ENCODE data around the gene TATDN2. TPM values are rescaled to one million over a fixed set of nuclear protein-coding genes. Genes with fewer than 3 reads are reported as not detected.

Gene TATDN2
- total and polyA plus RNA-seq, 2 donors (not counting 3 experiments of a cell fraction or from before 2014, with no cell fraction given): 10.7 to 26.8 TPM

GRCh38 chr3:10305331-10305902, 57.2 kb downstream of the TATDN2 start:
- Histone ChIP-seq H2AFZ (ENCODE audit: low read depth, low read length) (no peak overlapping the region), H4K20me1 (replicated peaks; ENCODE audit: control insufficient read depth, extremely low read depth, insufficient read depth, low read length) (no peaks in the 10 kb centered on the region), H3K36me3 (ENCODE audit: control insufficient read depth in 2 of 2, extremely low read depth in 1 of 2, insufficient read depth in 2 of 2, low read length in 2 of 2) (peaks cover 43 to 50% of the 10 kb centered on the region in 2 experiments), H3K9me1 (replicated peaks; ENCODE audit: control insufficient read depth, extremely low read depth, insufficient read depth, low read length) (no peaks in the 10 kb centered on the region), H3K4me1 (ENCODE audit: control insufficient read depth, extremely low read depth, insufficient read depth, low read length) (peaks cover 18% of the 10 kb centered on the region), H3K9me3 (replicated peaks; ENCODE audit: control insufficient read depth, insufficient read depth, low read length) (no peaks in the 10 kb centered on the region), H3K9ac (replicated peaks; ENCODE audit: extremely low read depth, insufficient read depth, low read length) (no peak overlapping the region), H3K27me3 (ENCODE audit: control insufficient read depth in 2 of 2, insufficient read depth in 2 of 2, low read length in 2 of 2) (no peaks in the 10 kb centered on the region), H3K79me2 (ENCODE audit: control insufficient read depth, insufficient read depth, low read length) (no peaks in the 10 kb centered on the region), H3K27ac (ENCODE audit: insufficient read depth, low read depth, low read length) (no peak overlapping the region), H3K4me3 (replicated peaks in 1 of 3; ENCODE audit: insufficient read depth in 1 of 3, low read depth in 1 of 3, low read length in 3 of 3) (no peak overlapping the region), H3K4me2 (ENCODE audit: insufficient read depth, low read length) (no peak overlapping the region)
- DNase-seq (ENCODE audit: low read depth, low spot score): no peak
- intact Hi-C loops (cut with micrococcal nuclease) (no loop called here), dilution Hi-C loops (cut with MboI; ENCODE audit: extremely low pct_ligation_motif_present, low sequenced_read_pairs) (no loop called here)
- BruUV-seq (replicated peaks): no TSS peak
- TF ChIP-seq FOS (IDR thresholded peaks at IDR 0.05; ENCODE audit: borderline replicate concordance, insufficient read depth, low read length) (no peak), POLR2A (IDR thresholded peaks at IDR 0.05; ENCODE audit: low read depth, low read length) (peak; percentile 13), MYC (IDR thresholded peaks at IDR 0.05; ENCODE audit: low read depth, low read length) (no peak), EZH2 (IDR thresholded peaks at IDR 0.05; ENCODE audit: borderline replicate concordance, low read depth, low read length, severe bottlenecking) (no peak)
- FAIRE-seq: no peak
- ChIA-PET POLR2A (interaction anchor here (1.0 kb wide), 1 partner anchor 10 kb away, joined by 5 read pairs; no protein-coding TSS in a partner anchor), CTCF (interaction anchor here (0.9 to 1.2 kb wide), 2 partner anchors 42 to 190 kb away, joined by 3 to 5 read pairs; no protein-coding TSS in a partner anchor)

DNA sequence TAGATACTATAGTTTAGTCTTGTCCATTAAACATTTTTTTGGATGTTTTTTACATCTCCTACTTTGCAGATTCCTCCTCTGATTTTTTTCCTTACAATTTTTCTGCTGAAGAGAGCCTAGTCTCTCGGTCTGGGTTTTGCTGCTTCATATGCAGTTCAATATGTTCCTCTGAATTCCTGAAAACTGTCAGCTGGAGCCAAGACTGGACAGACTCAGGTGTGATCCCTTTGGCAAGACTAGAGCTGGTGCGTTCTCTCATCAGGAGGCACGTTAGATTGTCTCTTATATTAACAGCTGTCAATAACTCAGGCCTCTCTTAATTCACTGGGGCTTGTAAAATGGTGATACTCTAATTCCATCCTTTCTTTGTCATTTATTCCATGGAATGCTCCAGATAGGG, 57.9 kb downstream of the TATDN2 start:
- no peaks in the 10 kb centered on the region for H3K27me3 ChIP-seq (ENCODE audit: control insufficient read depth in 2 of 2, insufficient read depth in 2 of 2, low read length in 2 of 2)
- DNase-seq (ENCODE audit: low read depth, low spot score) (no peak), FAIRE-seq (no peak)
- H3K79me2 ChIP-seq (ENCODE audit: control insufficient read depth, insufficient read depth, low read length): no peaks in the 10 kb centered on the region
- CTCF ChIA-PET: interaction anchor here (1.2 kb wide), 1 partner anchor 191 kb away, joined by 3 read pairs; no protein-coding TSS in a partner anchor
- dilution Hi-C loops (cut with MboI; ENCODE audit: extremely low pct_ligation_motif_present, low sequenced_read_pairs): no loop called here
- no peaks in the 10 kb centered on the region for H3K9me3 ChIP-seq (replicated peaks; ENCODE audit: control insufficient read depth, insufficient read depth, low read length)
- H3K27ac ChIP-seq (ENCODE audit: insufficient read depth, low read depth, low read length): no peak overlapping the region
- intact Hi-C loops (cut with micrococcal nuclease): no loop called here
- no peaks in the 10 kb centered on the region for H4K20me1 ChIP-seq (replicated peaks; ENCODE audit: control insufficient read depth, extremely low read depth, insufficient read depth, low read length)
- peaks cover 42 to 44% of the 10 kb centered on the region in 2 experiments for H3K36me3 ChIP-seq (ENCODE audit: control insufficient read depth in 2 of 2, extremely low read depth in 1 of 2, insufficient read depth in 2 of 2, low read length in 2 of 2)
- TF ChIP-seq MYC (IDR thresholded peaks at IDR 0.05; ENCODE audit: low read depth, low read length): no peak
- TF ChIP-seq, protein P1, sequence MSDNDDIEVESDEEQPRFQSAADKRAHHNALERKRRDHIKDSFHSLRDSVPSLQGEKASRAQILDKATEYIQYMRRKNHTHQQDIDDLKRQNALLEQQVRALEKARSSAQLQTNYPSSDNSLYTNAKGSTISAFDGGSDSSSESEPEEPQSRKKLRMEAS (IDR thresholded peaks at IDR 0.05; ENCODE audit: insufficient read depth, insufficient read length): no peak
- no peak for TF ChIP-seq FOS (IDR thresholded peaks at IDR 0.05; ENCODE audit: borderline replicate concordance, insufficient read depth, low read length)
- TF ChIP-seq POLR2A (IDR thresholded peaks at IDR 0.05; ENCODE audit: low read depth, low read length): no peak
- H3K9ac ChIP-seq (replicated peaks; ENCODE audit: extremely low read depth, insufficient read depth, low read length): no peak overlapping the region
- no peak overlapping the region for H3K4me2 ChIP-seq (ENCODE audit: insufficient read depth, low read length)
- H3K4me3 ChIP-seq (replicated peaks in 1 of 3; ENCODE audit: insufficient read depth in 1 of 3, low read depth in 1 of 3, low read length in 3 of 3): no peak overlapping the region
- peaks cover 25% of the 10 kb centered on the region for H3K4me1 ChIP-seq (ENCODE audit: control insufficient read depth, extremely low read depth, insufficient read depth, low read length)
- H2AFZ ChIP-seq (ENCODE audit: low read depth, low read length): no peak overlapping the region
- H3K9me1 ChIP-seq (replicated peaks; ENCODE audit: control insufficient read depth, extremely low read depth, insufficient read depth, low read length): no peaks in the 10 kb centered on the region
- no TSS peak for BruUV-seq (replicated peaks)
- POLR2A ChIA-PET: no interaction called here
